ENCODE results near the gene CRKL.

Gene CRKL

GRCh38 chr22:20998411-20999336, 81.5 kb downstream of the CRKL start:
- DNase-seq: no peak

DNA sequence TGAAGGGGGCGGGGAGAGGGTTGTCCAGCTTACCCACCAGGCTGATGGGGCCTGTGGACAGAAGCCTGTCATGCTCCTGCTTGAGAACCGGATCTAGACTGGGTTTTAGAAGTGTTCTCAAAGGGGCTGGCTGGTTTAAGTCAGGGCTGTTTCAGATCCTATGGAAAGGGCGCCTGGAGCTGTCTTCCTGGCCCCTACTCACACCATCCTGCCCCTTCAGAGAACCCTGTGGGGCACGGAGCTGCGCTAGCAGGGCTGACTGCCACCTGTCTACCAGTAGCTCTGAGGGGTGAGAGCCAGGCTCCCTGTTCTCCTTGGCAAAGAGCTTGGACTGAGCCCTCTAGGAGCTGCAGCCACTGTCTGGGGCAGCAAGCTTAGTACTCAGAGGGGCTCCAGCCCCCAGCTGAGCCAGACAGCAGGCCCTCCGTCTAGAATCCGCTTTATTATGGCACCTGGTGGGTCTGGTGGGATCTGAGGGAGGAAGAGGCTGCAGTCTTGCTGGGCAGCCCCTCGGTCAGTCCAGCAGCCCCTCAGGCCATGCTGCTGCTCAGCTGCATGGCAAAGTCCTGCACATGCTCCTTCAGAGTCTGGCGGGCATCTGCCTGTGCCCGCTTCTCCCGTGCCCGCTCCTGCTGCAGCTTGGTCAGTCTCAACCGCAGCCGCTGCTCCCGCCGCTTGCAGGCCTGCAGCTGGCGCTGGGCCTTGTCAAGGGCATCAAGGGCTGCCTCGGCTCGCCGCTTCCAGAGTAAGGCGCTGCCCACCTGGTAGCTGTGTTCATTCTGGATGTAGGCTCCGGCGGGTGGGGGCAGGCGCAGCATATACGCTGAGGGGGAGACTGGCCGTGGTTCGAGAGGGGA, 82.4 kb downstream of the CRKL start:
- no peak for DNase-seq

- no peak for DNase-seq
These were observed 83.2 kb downstream of the CRKL start for GRCh38 chr22:21000207-21000986.

DNA sequence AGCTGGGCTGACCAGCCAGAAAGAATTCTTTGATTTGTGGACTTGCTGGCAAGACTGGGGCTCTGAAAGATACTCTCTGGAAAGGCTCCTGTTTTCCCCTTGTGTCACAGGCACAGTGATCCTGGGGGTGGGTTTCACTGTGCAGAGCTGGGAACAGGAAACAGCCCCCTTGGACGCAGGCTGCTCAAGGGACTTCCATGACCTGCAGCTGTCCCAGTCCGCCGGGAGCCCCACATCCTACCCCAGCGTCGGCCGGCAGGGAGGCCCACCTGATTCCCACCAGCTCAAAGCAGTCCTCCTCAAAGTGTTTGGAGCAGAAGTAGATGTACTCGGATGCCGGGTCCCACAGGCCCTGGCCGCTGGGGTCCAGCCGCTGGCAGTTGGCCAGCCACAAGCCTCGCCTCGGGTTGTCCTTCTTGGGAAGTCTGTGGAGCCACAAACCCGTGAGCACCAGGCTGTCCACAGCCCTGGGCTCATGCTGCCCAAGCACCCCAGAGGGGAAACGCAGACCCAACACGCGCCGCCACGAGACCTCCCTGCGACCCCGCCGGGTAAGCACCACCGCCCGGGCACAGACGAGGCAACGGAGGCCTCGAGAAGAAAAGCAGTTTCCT, 83.9 kb downstream of the CRKL start:
- no peak for DNase-seq

DNA sequence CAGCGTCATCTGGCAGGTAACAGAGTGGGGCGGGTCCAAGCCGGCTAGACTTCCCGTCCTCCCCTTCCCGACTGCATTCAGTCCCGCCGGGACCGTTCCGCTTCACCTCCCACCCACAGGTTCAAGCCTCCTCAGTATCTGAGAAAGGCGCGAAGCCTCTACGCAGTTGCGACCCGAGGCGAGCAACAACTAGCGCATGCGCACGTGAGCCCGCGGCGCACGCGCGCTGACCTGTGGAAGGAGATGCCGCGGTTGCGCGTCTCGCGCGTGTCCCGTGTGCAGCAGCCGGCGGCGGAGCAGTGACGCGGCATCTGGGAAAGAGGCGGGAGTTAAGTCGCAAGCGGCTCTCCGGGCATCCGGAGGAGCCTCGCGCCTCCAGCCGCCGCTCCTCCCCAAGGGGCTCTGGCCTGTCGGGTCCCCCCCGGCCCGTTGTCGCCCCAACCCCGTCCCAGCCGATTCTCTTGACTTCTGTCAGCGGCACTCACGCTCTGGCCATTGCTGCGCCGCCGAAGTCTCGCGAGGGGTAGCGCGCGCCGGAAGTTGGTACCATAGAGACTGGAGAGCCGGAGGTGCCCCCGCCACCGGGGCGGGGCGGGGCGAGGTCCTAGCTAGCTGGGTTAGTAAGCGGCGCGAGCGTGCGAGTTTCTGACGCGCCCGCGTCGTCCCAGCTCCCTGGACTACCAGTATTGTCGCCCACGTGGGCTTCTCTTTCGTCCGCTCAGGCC, 84.6 kb downstream of the CRKL start, which contains the start of gene THAP7:
THAP7 (minus strand) TSS at position 518 of the 725 bp plus-strand sequence; CDS start at position 311, 207 bp downstream.
- peak; percentile 99 for DNase-seq
